Hypothalamus (tissue), 51 donors: ENCODE data around the gene CHIC2.
"Not testable (repeated sequence)": the region's sequence is repeated elsewhere in the genome, so short reads cannot be mapped to it uniquely, and the experiment has no call there.

ENCODE experiments used
- DNase-seq, 51 donors: peaks; one replicate each; lab custom pipeline; 2025; lab: John Stamatoyannopoulos, UW

The CHIC2 gene

GRCh38 chr4:54062392-54062791 lies 2.0 kb downstream of the CHIC2 start:
- DNase-seq: no peak

DNA sequence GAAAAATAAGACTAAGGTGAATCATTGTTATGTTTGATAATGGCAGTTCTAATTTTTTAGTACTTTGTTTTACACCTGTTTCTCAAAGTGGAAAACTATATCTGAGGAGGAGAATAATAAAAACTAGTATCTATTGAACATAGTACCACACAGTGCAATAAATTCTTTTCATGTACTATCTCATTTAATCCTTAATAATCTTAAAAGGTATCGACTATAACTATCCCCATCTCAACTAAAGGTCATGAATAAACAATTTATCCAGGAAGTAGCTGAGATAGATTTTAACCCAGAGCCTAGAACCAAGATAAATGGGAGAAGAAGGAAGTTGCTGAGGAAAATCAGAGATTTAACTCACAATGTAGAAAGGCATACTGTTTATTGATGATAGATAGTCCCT lies 2.5 kb downstream of the CHIC2 start:
- no peak for DNase-seq

DNA sequence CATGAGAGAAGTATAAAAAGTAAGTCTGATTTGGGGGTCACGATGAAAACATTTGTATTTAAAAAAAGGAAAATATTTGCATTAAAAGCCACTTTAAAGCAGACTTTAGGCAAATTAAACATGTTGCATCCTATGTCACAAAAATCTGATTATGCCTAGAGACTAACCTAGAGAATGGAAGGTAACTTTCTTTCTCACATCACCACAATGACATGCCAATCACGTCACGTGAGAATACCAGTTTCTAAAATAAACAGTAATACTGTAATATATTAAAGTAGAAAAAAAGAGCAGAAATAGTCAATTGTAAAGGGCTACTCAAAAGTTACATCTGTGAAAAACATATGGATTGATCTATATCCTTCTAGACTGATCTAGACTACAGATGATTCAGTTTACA lies 3.3 kb downstream of the CHIC2 start:
- no peak for DNase-seq

DNA sequence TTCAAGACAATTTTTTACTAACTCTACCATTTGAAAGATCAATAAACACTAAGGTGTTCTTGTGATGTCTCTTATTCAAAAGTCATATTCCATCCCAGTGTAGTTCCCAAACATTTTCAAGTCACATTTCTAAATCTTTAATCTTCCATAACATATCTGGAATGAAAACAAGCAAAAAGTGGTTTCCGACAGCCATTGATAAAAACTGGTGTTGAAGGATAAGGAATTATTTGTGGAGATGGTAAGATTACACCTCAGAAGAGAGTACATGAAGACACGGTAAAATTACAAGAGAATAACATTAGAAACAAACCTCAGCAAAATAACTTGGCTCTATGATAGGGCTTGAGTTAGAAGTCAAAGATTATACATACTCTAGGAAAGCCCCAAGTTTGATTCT lies 4.3 kb downstream of the CHIC2 start:
- no peak for DNase-seq

DNA sequence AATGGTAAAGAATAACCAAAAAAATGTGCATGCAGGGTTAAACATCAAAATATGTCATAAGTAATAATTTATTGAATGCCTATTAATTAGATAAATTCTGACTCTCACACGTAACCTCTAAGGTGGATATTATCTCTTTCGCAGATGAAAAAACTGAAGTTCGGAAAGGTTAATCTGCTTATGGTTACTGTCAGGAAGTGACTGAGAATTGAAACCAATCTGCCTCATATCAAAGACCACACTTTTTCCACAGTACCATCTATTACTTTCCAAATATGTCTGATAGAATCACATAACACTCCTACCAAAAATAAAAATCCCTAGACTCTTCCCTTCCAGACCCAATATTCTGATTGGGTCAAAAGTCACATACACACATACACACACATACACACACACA lies 6.2 kb downstream of the CHIC2 start:
- DNase-seq: no peak

DNA sequence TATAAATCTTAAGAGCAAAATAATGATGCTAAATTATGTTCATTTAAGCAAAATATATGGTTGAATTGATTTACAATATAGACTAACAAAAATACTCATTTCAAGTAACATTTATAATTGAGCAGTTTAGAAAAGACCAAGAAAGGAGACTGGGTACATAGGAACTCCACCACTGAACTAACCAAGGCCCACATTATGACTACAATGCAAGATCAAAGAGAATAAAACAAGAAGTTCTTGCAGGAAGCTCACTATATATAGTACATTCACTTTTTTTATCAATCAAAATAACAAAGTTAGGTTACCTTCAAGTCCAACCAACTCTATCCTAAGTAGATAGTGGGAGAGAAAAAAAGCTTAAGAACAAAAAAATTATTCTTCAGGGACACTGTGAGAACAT lies 8.0 kb downstream of the CHIC2 start:
- DNase-seq: no peak

- DNase-seq: no peak
Observed at GRCh38 chr4:54055494-54055893, 8.9 kb downstream of the CHIC2 start.

DNA sequence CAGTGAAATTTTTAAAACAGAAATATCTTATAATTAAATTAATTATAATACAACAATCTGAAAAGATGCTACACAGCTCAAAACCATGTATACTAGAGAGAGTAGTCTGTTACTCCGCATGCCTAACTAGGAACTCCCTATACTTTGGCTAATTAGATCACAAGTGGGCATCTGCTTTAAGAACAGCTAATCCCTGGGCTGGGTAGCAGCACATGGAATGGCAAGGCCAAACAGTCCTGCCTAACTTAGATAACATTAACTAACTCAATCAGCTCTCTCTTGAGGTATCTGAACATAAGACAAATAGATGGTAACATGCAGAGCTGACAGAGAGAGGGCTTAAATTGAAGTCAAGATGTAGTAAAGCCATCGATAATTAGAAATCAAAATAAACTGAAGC lies 9.9 kb downstream of the CHIC2 start:
- DNase-seq: no peak

GRCh38 chr4:54053322-54053721 lies 11.1 kb downstream of the CHIC2 start:
- DNase-seq: not testable (repeated sequence)

GRCh38 chr4:54050214-54050904 lies 14.0 kb downstream of the CHIC2 start:
- DNase-seq: no peak

- DNase-seq: not testable (repeated sequence)
Observed at GRCh38 chr4:54043630-54044029, 20.8 kb downstream of the CHIC2 start.

GRCh38 chr4:54041933-54042332 lies 22.5 kb downstream of the CHIC2 start:
- DNase-seq: no peak

GRCh38 chr4:54041100-54041499 lies 23.3 kb downstream of the CHIC2 start:
- DNase-seq: no peak

DNA sequence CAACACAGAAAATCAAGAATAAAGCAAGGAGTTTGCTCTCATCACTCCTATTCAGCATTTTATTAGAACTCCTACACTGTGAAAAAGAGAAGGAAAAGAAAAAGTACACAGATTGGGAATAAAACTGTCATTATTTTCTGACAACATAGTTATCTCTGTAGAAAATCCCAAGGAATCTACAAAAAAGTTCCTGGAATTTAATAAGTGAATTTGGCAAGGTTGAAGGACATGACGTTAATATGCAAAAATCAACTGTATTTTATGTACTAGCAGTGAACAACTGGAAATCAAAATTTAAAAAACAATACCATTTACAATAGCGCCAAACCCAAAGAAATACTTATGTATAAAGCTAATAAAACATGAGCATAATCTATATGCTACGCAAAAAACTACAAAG lies 26.3 kb downstream of the CHIC2 start:
- no peak for DNase-seq

DNA sequence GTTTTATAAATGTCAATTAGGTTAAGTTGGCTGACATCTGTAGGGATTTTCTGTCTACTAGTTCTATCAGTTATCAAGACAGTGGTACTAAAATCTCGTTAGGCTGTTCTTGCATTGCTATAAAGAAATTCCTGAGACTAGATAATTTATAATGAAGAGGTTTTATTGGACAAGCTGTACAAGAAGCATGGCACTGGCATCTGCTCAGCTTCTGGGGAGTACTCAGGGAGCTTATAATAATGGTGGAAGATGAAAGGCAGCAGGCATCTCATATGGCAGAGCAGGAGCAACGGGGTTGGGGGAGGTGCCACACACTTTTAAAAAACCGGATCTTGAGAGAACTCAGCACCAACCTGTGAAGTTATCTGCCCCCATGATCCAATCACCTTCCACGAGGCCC lies 28.2 kb downstream of the CHIC2 start:
- no peak for DNase-seq

DNA sequence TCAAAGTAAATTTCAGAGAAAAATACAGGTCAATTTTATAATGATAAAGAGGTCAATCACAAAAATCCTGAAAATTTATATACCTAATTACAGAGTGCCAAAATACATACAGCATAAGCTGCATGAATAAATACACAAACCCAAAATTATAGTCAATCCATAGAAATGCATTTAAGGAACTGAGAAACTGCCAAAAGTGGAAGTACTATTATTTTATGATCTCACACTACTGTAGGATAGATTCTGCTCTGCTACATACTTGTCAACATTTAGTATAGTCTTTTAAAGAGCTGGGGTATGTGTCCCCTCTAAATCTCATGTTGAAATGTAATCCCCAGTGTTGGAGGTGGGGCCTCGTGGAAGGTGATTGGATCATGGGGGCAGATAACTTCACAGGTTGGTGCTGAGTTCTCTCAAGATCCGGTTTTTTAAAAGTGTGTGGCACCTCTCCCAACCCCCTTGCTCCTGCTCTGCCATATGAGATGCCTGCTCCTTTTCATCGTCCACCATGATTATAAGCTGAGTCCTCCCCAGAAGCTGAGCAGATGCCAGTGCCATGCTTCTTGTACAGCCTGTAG lies 31.8 kb downstream of the CHIC2 start:
- DNase-seq: no peak

- DNase-seq: no peak
Observed at GRCh38 chr4:54027311-54027710, 37.1 kb downstream of the CHIC2 start.

DNA sequence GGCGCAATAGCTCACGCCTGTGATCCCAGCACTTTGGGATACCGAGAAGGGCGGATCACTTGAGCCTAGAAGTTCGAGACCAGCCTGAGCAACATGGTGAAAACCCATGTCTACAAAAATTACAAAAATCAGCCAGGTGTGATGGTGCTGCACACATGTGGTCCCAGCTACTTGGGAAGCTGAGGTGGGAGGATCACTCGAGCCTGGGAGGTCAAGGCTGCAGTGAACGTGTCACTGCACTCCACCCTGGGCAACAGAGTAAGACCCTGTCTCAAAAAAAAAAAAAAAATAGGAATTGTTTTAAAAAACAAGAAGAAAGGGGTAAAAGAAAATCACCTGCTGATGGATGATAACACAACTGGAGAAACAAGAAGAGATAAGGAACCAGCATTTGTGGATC lies 38.8 kb downstream of the CHIC2 start:
- DNase-seq: no peak

DNA sequence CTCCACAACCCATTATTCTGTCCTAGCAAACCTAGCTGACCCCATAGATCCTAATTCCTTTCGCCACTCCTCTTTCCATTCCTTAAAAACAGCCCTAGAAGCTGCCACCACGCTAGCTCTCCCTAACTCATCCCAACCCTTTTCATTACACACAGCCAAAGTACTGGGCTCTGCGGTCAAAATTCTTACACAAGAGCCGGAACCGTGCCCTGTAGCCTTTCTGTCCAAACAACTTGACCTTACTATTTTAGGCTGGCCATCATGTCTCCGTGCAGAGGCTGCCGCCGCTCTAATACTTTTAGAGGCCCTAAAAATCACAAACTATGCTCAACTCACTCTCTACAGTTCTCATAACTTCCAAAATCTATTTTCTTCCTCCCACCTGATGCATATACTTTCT lies 41.4 kb downstream of the CHIC2 start:
- not testable (repeated sequence) for DNase-seq

DNA sequence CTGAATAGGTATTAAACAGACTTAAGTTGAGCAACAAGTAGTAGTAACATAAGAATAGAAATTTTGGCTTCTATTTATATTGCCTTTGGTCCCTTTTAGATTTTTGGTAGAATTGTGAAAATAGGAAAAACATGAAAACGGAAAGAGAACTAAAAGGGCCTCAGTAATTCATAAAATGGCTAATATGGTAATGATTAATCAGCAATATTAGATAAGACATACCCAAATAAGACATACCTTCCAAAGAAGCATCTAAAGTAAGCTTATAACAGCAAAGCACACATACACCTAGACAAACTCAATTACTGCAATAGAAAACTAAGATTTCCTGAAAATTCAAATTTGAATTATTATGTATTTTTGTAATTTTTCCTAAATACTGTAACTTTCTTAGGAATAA lies 46.4 kb downstream of the CHIC2 start:
- no peak for DNase-seq

DNA sequence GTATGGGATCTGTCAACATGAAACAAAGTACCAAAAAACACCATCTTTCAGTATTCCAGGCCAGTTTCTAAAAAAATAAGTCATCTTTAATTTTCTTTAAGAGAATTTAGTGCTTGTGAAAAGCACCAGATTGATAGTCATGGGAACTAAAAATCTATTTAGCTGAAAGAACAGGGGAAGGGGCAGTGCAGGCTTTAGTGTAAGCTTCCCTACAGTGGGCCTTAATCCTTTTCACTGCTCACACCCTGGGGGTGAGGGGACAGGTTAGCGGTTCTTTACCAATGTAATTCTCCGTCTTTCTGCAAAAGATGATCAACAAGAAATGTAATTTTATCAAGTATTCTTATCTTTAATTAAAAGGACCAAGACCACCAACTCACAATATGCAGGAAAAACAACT lies 47.1 kb downstream of the CHIC2 start:
- DNase-seq: no peak

- DNase-seq: no peak
Observed at GRCh38 chr4:54016504-54016903, 47.9 kb downstream of the CHIC2 start.
